ENCODE measurements around the gene CALD1. TPM values are rescaled to one million over a fixed set of nuclear protein-coding genes. Genes with fewer than 3 reads are reported as not detected.
A peak's percentile ranks its signal among the peaks of the same experiment; 100 is the strongest.

CALD1 gene
- total RNA-seq, 1 experiment from 2014 or later: 83.9 TPM

DNA sequence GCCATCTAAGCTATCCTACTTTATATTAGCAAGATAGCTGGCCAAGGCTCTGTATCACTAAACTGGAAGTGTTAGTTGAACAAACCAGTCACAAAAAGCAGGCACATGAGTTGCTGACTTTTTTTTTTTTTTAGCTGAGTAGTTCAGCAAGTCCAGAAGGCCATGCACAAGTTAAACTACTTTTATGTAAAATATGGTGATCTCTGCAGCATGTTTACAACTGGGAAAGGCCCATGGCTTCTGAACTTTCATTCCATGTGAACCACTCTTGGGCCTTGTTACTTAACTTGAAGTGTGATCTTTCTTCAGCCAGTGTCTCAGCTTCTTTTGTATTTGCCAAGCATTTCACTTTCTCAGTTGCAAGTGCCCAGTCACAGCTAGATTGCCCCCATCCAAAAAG is 78.5 kb downstream of the CALD1 start:
- DNase-seq (ENCODE audit: low spot score): no peak

- no peak for DNase-seq (ENCODE audit: low spot score)
Measured at GRCh38 chr7:134859783-134860182, 80.3 kb downstream of the CALD1 start.

DNA sequence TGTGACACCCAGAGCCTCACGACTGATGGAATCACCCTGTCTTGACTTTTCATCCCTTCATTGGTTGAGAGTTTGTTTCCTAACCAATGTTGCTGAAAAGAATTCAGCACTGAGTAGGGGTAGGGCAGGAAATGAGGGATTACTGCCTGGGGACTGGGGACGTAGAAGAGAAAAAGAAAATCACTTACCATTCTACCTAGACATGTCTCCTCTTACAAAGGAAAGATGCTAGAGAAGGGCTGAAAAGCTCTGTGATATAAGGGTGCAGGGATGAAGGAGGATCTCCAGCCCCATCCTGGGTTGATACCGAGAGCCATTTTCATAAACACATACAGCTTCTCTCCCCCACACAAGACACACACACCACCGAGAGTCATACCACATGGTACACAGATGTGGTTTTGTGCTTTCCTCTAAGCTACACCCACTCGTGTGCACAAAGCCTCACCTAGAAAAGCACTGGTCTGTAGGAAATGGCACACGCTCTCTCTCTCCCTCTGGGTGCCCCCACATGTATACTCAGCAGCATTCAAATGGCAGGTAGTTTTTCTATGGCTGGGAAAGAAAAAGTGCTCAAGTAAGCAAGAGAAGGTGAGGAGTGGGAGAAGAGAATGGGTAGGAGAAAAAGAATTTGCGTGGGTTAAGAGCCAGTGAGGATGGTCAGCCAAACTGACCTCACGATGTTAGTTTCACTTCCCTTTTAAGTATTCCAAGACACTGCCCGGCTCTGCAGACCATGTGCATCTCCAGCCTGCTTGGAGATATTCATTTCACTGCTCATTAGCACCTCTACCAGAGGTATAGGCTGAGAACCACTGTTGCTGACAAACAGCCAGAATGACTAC is 85.8 kb downstream of the CALD1 start:
- peak; percentile 9 for DNase-seq (ENCODE audit: low spot score)

DNA sequence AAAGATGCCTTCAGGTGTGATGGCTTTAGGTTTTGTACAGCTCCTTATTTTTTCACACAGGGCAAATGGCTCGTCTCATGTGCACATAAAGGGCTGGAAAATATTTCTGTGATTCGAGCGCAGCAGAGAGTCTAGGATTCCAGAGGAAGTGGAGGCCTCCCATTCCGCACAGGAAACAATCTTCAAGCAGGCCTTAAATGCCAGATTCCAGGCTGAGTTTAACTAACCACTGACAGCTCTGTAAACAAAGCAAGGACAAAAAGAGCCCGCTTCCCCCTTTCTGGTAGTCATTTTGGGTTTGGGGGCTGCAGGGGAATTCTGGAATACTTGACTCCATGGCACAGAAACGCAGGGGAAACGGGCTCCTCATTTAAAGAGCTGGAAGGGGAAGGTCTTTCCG is 87.2 kb downstream of the CALD1 start:
- DNase-seq (ENCODE audit: low spot score): no peak

DNA sequence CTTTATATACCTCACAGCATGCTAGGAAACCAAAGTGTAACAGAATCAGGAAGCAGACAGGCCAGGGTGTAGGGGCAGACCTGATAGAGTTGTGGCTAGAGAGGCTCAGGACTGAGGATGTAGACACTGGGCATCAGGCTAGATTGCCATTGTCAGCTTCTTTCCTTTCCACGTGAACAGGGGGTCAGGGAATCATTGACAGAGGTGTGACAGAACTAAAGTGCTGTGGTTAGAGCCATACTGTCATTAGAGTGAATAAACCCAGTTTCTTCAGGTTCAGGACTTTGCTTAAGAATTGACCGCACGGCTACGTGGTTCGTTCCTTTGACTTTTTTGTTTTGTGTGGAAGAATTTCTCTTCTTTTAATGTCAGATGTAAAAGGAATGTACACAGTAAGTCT is 90.7 kb downstream of the CALD1 start:
- no peak for DNase-seq (ENCODE audit: low spot score)

GRCh38 chr7:134870781-134871180 is 91.3 kb downstream of the CALD1 start:
- DNase-seq (ENCODE audit: low spot score): no peak

GRCh38 chr7:134873253-134873652 is 93.8 kb downstream of the CALD1 start:
- no peak for DNase-seq (ENCODE audit: low spot score)

- DNase-seq (ENCODE audit: low spot score): no peak
Measured at GRCh38 chr7:134874407-134874806, 95.0 kb downstream of the CALD1 start.

DNA sequence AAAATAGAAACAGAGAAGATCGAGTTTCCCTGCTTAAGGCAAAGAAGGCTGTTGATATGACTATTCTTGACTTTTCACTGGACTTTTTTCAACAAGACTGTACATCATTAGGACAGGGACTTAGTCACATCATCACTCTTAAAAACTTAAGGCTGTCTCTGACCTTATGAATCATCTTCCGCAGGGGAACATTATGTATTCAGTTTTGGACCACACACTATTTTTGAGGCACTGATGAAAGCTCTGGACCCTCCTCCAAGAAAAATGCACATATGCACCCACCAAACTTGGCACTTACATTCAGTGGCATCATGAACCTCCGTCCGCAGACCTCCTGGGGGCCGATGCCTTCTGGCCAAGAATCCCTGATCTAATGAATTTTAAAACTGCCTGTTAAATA is 96.4 kb downstream of the CALD1 start:
- DNase-seq (ENCODE audit: low spot score): peak; percentile 19

GRCh38 chr7:134878746-134879357 is 99.4 kb downstream of the CALD1 start:
- DNase-seq (ENCODE audit: low spot score): no peak

DNA sequence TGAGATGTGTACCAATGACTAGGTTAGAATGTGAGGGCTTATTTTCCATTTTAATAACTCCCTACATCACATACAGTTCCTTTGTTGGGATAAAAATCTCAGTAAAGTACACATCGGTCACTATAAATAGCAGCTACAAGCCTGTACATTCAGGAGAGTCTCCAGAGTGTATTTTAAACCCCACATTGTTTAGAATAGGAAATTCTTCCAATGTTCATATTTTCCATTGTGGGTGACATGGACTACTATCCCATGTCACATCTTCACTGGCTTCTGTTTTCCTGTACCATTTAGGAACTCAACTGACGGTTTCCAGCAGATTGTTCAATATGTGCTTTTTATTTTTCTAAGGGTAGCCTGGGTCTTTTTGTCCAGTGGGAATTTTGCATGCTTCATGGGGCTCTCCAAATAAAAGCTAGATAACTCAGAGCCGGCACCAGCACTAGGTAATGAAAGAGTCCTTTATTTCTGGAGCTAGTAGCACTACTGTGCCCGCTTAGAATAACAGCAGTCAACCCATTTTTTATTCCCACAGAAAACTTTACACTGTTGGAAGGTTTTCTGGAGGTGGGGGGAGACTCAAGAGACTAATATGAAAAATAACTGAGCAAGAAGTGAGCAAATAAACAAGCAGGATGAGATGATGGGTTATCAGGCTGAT is 100.5 kb downstream of the CALD1 start:
- no peak for DNase-seq (ENCODE audit: low spot score)

DNA sequence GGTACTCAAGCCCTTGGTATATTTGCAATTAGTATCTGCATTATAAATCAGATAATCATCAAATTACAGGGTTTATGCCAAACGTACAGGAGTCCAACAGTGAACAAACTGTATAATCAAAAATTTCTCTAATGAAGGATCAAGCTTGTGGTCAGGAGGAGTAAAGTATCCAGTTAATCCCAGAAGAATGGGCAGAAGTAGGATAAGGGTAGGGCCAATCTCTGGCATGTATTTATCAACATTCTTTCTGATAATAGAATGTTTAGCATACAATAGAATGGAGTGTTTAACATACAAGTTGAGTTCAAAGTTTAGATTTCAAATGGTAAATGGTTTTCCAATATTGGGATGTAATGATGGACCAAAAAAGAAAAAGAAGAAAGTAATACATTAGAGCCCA is 103.0 kb downstream of the CALD1 start:
- DNase-seq (ENCODE audit: low spot score): no peak

GRCh38 chr7:134885967-134886352 is 106.5 kb downstream of the CALD1 start:
- DNase-seq (ENCODE audit: low spot score): peak; percentile 59

GRCh38 chr7:134886353-134887057 is 107.1 kb downstream of the CALD1 start:
- DNase-seq (ENCODE audit: low spot score): peak; percentile 59

- no peak for DNase-seq (ENCODE audit: low spot score)
Measured at GRCh38 chr7:134887523-134887922, 108.1 kb downstream of the CALD1 start.

DNA sequence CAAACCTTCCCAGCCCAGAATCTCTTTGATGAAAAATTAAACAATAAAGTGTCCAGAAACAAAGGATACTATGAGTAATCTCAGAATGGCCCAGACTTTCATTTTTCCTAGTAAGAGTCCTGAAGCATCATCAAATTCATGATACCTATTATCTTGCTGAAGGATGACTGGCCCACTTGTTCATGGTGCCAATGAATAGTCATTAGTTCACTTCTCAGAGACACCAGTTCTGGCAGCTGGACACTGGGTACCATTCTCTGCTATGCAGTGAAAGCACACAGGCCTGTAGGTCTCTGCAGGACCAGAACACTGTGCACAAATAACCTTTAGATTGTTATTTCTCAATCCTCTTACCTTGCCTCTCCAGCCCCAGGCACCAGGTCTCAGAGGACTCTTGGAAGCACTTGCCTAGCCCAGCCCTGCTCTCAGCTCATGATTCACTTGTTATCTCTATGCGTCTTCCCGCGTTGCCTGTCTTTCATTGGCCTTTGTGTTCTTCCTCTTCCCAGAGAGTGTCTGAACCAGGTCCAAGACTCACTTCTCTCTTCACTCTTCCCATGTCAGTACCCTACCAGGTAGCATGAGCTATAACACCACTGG is 108.8 kb downstream of the CALD1 start:
- DNase-seq (ENCODE audit: low spot score): no peak

- DNase-seq (ENCODE audit: low spot score): peak; percentile 27
Measured at GRCh38 chr7:134890246-134891240, 111.1 kb downstream of the CALD1 start.

DNA sequence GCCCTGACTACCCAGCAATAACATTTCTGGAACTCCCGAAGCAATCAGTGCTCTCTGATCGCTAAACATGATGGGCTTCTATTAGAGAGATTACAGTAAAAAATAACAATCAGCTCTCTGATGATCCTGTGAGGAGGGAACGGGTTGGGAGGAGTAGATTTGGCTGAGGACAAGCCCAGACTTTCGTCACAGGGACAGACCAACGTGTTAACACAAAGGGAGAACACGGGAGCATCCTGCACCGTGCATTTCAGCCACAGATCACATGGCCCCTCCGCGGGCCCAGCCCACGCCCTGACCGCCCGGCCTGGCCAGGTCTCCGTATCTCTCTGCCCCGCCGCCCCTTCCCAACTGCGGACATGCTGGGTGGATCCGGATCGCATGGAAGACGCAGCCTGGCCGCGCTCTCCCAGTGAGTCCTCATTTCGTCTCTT is 111.8 kb downstream of the CALD1 start:
- peak; percentile 94 for DNase-seq (ENCODE audit: low spot score)

DNA sequence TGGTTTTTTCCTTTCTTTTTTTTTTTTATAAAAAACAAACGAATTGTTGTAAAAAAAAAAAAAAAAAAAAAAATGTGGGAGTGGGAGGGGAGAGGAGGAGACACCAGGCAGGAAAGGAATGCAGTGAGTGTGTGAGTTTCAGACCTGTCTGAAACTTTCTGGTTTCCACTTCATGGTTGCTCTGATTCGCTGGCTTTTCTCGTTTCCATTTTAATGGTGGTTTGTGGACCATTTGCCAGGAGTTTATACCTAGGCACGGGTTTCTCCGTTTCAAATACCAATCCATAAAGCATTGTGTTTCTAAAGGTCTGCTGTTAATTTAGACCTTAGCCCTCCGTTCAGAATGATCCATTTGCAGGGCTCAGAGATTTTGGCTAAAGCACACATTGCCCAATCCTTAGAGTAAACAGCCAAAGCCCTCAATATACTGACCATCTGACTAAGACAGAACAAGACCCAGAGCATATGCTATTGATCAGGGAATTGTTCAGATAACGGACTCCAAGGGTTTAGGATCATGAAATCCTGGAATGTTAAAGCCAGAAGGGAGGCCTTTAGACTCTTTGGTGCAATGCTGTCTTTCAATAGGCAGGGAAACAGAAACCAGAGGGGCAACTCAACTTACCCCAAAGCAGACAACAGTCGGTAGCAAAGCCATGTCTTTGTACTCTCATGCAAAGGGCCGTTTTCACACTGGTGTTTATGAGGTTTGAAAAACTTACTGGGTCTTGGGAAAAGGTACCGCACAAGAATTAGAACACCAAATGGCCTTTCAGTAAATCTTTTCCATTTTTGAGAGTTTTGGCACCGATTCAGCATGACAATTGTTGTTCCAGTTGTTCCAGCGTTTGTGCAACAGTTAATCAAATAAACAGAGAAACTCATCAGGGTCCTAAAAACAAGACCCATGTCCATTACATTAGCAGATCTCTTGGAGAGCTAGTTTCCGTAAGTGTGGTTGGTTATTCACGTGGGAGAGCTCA is 112.6 kb downstream of the CALD1 start:
- peak; percentile 47 for DNase-seq (ENCODE audit: low spot score)

Data from A172 (cell line).